Measurements from ENCODE around the gene ITGA11. TPM values are rescaled to one million over a fixed set of nuclear protein-coding genes. Genes with fewer than 3 reads are reported as not detected.
A peak's percentile ranks its signal among the peaks of the same experiment; 100 is the strongest.

The ITGA11 gene
- total and polyA plus RNA-seq, 2 donors from 2014 or later = 3.4 to 11.1 TPM

GRCh38 chr15:68380456-68380855 lies 51.5 kb downstream of the ITGA11 start:
- intact Hi-C loops (cut with DNase I) = no loop called here
- H3K27me3 ChIP-seq (ENCODE audit: control insufficient read depth, insufficient read depth, low read length) = no peaks in the 10 kb centered on the region
- H3K36me3 ChIP-seq (ENCODE audit: control insufficient read depth in 2 of 3, insufficient read depth in 3 of 3, low read length in 3 of 3) = no peaks in the 10 kb centered on the region
- DNase-seq = peak in 1 of 5 donors; percentile 5
- H3K4me3 ChIP-seq (ENCODE audit: low read length in 3 of 3) = no peak overlapping the region
- H3K27ac ChIP-seq (ENCODE audit: low read depth in 2 of 2, low read length in 2 of 2) = no peak overlapping the region
- no peak for FAIRE-seq
- no peak for TF ChIP-seq CTCF (IDR thresholded peaks at IDR 0.05; ENCODE audit: borderline replicate concordance, extremely low read depth, insufficient read depth)
- no peaks in the 10 kb centered on the region for H3K4me1 ChIP-seq (ENCODE audit: control insufficient read depth in 2 of 3, insufficient read depth in 2 of 3, low read depth in 1 of 3, low read length in 3 of 3)
- no peak overlapping the region for H3K9ac ChIP-seq (ENCODE audit: low read length in 3 of 3)
- H3K9me3 ChIP-seq (ENCODE audit: control insufficient read depth in 2 of 3, insufficient read depth in 1 of 3, low read length in 3 of 3) = no peaks in the 10 kb centered on the region

GRCh38 chr15:68379759-68380290 lies 52.1 kb downstream of the ITGA11 start:
- H3K9ac ChIP-seq (ENCODE audit: low read length in 3 of 3) = no peak overlapping the region
- intact Hi-C loops (cut with DNase I) = no loop called here
- no peaks in the 10 kb centered on the region for H3K27me3 ChIP-seq (ENCODE audit: control insufficient read depth, insufficient read depth, low read length)
- no peaks in the 10 kb centered on the region for H3K36me3 ChIP-seq (ENCODE audit: control insufficient read depth in 2 of 3, insufficient read depth in 3 of 3, low read length in 3 of 3)
- FAIRE-seq = no peak
- no peak overlapping the region for H3K4me3 ChIP-seq (ENCODE audit: low read length in 3 of 3)
- no peaks in the 10 kb centered on the region for H3K9me3 ChIP-seq (ENCODE audit: control insufficient read depth in 2 of 3, insufficient read depth in 1 of 3, low read length in 3 of 3)
- peak in 3 of 5 donors; percentile 13 to 65 (median 26) for DNase-seq
- no peaks in the 10 kb centered on the region for H3K4me1 ChIP-seq (ENCODE audit: control insufficient read depth in 2 of 3, insufficient read depth in 2 of 3, low read depth in 1 of 3, low read length in 3 of 3)
- no peak for TF ChIP-seq CTCF (IDR thresholded peaks at IDR 0.05; ENCODE audit: borderline replicate concordance, extremely low read depth, insufficient read depth)
- H3K27ac ChIP-seq (ENCODE audit: low read depth in 2 of 2, low read length in 2 of 2) = no peak overlapping the region

- Histone ChIP-seq H3K4me3 (ENCODE audit: low read length in 3 of 3) (no peak overlapping the region), H3K27ac (ENCODE audit: low read depth in 2 of 2, low read length in 2 of 2) (no peak overlapping the region), H3K27me3 (ENCODE audit: control insufficient read depth, insufficient read depth, low read length) (no peaks in the 10 kb centered on the region), H3K36me3 (ENCODE audit: control insufficient read depth in 2 of 3, insufficient read depth in 3 of 3, low read length in 3 of 3) (no peaks in the 10 kb centered on the region), H3K9ac (ENCODE audit: low read length in 3 of 3) (no peak overlapping the region), H3K4me1 (ENCODE audit: control insufficient read depth in 2 of 3, insufficient read depth in 2 of 3, low read depth in 1 of 3, low read length in 3 of 3) (no peaks in the 10 kb centered on the region), H3K9me3 (ENCODE audit: control insufficient read depth in 2 of 3, insufficient read depth in 1 of 3, low read length in 3 of 3) (no peaks in the 10 kb centered on the region)
- intact Hi-C loops (cut with DNase I) = no loop called here
- TF ChIP-seq CTCF (IDR thresholded peaks at IDR 0.05; ENCODE audit: borderline replicate concordance, extremely low read depth, insufficient read depth) = no peak
- DNase-seq = peak in 1 of 5 donors; percentile 8
- no peak for FAIRE-seq
Observed at GRCh38 chr15:68379058-68379758, 52.8 kb downstream of the ITGA11 start.

Data from kidney (tissue), 14 donors.